Heart left ventricle (tissue), 16 donors: ENCODE data around the gene RPA3. TPM values are rescaled to one million over a fixed set of nuclear protein-coding genes. Genes with fewer than 3 reads are reported as not detected.
"Not testable (repeated sequence)": the region's sequence is repeated elsewhere in the genome, so short reads cannot be mapped to it uniquely, and the experiment has no call there.

Experiments used
- ATAC-seq, 4 donors: fragments of 200-7000 bp; cut with Tn5 transposase; one replicate each; pipeline ENCODE4 v1.9.1; 2020 to 2022; ENCODE audit warnings: moderate library complexity in 4 of 4, mild to moderate bottlenecking in 3 of 4, moderate number of reproducible peaks in 1 of 4
- DNase-seq, 5 donors: peaks; one replicate each; pipeline ENCODE4 v3.0.0-alpha.2; 2020
- H3K27ac ChIP-seq, 12 donors: fragments of 200-600 bp; sonication (generic) in 4 of 12; one replicate each; pipeline versions ENCODE4 v1.5.0 to v1.8.0; 2016 to 2022; ENCODE audit warnings: mild to moderate bottlenecking in 2 of 12
- H3K27me3 ChIP-seq, 9 donors: fragments of 200-600 bp; sonication (generic) in 2 of 9; one replicate each; pipeline versions ENCODE4 v1.5.1 to v1.8.0; 2016 to 2022; ENCODE audit warnings: mild to moderate bottlenecking in 3 of 9
- H3K36me3 ChIP-seq, 9 donors: fragments of 200-600 bp; sonication (generic) in 2 of 9; one replicate each; pipeline versions ENCODE4 v1.5.0 to v1.8.0; 2018 to 2022; ENCODE audit warnings: mild to moderate bottlenecking in 2 of 9
- H3K4me1 ChIP-seq, 12 donors: fragments of 200-600 bp; sonication (generic) in 4 of 12; one replicate each; pipeline versions ENCODE4 v1.5.0 to v1.8.0; 2016 to 2022; ENCODE audit warnings: mild to moderate bottlenecking in 3 of 12
- H3K4me3 ChIP-seq, 12 donors: fragments of 200-600 bp; sonication (generic) in 4 of 12; one replicate each; pipeline versions ENCODE4 v1.5.0 to v1.8.0; 2017 to 2022; ENCODE audit warnings: mild to moderate bottlenecking in 9 of 12, moderate library complexity in 4 of 12
- H3K9me3 ChIP-seq, 12 donors: fragments of 200-600 bp; sonication (generic) in 4 of 12; one replicate each; pipeline versions ENCODE4 v1.5.0 to v1.8.0; 2016 to 2022; ENCODE audit warnings: mild to moderate bottlenecking in 1 of 12
- POLR2A ChIP-seq, 2 donors: fragments of 450-650 bp; IDR thresholded peaks; one replicate each; pipeline ENCODE4 v1.6.1; 2017; ENCODE audit warnings: antibody characterized with exemption in 2 of 2, mild to moderate bottlenecking in 2 of 2, moderate library complexity in 2 of 2
- WGBS, 4 donors: extraction: QIAGEN DNeasy Blood & Tissue Kit in 2 of 4; methylation state at CpG; one replicate each; pipeline versions ENCODE4 v1.1.5 to v1.1.7; 2013 to 2018; 5-methylcytosine and 5-hydroxymethylcytosine counted together
- intact Hi-C, 10 donors: fragments of 100-400 bp; cut with DNase I; formaldehyde crosslinking; loops; one replicate each; pipeline versions ENCODE4 v1.11.1 to v1.14.2; 2022
- polyA plus RNA-seq, 2 donors: library from polyadenylated mRNA; stranded (reverse); fragments of 200-250 nt; gene quantifications; one replicate each; pipeline ENCODE4 v1.2.3, GENCODE V29; 2013
- total RNA-seq, 9 donors: library from RNA; depleted of rRNA in 2 of 9; stranded (reverse); fragments of >200 nt in 2 of 9; fragmentation: NEBNext Ultra II Directional in 3 of 9; extraction: Animal tissue kit (Norgen Biotek cat#: 25700) in 3 of 9; gene quantifications; one replicate each; pipeline versions ENCODE4 v1.1.0 to v1.2.4, GENCODE V29; 2016 to 2023
- TF ChIP-seq, protein P1 (sequence below), 12 donors: fragments of 200-600 bp; sonication (generic) in 4 of 12; IDR thresholded peaks; one replicate each; pipeline versions ENCODE4 v1.5.0 to v1.8.0; 2018 to 2022; ENCODE audit warnings: antibody characterized with exemption in 12 of 12, mild to moderate bottlenecking in 5 of 12
- donor health status: ischemic (EF 13 %, LVEDD 7.1; RV severe dilation, severe dysfunction).
- donor health status: healthy with polysubstance abuse.
- donor health status: DM: no; HTN: yes; CAD: no.
- donor health status: DM: no; HTN: no; CAD: no.
- donor health status: ischemic (EF 25% LVEDD 6.9; RV normal size, moderate dysfunction).
- donor health status: ischemic (EF 25% LVEDD 5.7; RV mildly dilated, moderate dysfunction).
- donor health status: healthy.
- donor health status: DM: yes; HTN: yes; CAD: no.
- donor health status: ischemic (EF 35%, LVEDD 5.7; RV mildly dilated, moderate dysfunction).
- donor health status: nonischemic (EF 11% LVEDD 7.7; RV severe dilation, severe dysfunction).
- donor health status: DM: yes; HTN: yes; CAD: no.
- donor health status: PGD.
- donor health status: ischemic (EF 29% LVEDD 5.4; RV normal size, mild dysfunction).
- donor health status: nonischemic (EF 23%, LVEDD 6.1; RV moderate dilation, normal function).

RPA3 gene
- total and polyA plus RNA-seq, 11 donors = 19.4 to 30.9 (median 26.2) TPM

GRCh38 chr7:7665031-7665430, 53.4 kb downstream of the RPA3 start:
- Histone ChIP-seq H3K36me3 (no peaks in the 10 kb centered on the region), H3K4me1 (peaks cover 0 to 5% (median 0%) of the 10 kb centered on the region in 12 donors), H3K9me3 (peaks cover 0 to 6% (median 0%) of the 10 kb centered on the region in 12 donors), H3K27me3 (no peaks in the 10 kb centered on the region), H3K4me3 (no peak overlapping the region), H3K27ac (no peak overlapping the region)
- TF ChIP-seq POLR2A (IDR thresholded peaks at IDR 0.05) = no peak
- TF ChIP-seq, protein P1, sequence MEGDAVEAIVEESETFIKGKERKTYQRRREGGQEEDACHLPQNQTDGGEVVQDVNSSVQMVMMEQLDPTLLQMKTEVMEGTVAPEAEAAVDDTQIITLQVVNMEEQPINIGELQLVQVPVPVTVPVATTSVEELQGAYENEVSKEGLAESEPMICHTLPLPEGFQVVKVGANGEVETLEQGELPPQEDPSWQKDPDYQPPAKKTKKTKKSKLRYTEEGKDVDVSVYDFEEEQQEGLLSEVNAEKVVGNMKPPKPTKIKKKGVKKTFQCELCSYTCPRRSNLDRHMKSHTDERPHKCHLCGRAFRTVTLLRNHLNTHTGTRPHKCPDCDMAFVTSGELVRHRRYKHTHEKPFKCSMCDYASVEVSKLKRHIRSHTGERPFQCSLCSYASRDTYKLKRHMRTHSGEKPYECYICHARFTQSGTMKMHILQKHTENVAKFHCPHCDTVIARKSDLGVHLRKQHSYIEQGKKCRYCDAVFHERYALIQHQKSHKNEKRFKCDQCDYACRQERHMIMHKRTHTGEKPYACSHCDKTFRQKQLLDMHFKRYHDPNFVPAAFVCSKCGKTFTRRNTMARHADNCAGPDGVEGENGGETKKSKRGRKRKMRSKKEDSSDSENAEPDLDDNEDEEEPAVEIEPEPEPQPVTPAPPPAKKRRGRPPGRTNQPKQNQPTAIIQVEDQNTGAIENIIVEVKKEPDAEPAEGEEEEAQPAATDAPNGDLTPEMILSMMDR (IDR thresholded peaks at IDR 0.05) = no peak
- WGBS, 4 donors = 91 to 94% (median 92%) methylated on average over 1 of the region's 1 CpG
- DNase-seq (no peak), ATAC-seq (no peak)
- intact Hi-C loops = loop anchor here in 3 of 10 donors (10.0 kb wide), 1 partner anchor 550 kb away; no protein-coding TSS in a partner anchor

GRCh38 chr7:7664291-7664690, 54.1 kb downstream of the RPA3 start:
- no peak for TF ChIP-seq POLR2A (IDR thresholded peaks at IDR 0.05)
- TF ChIP-seq, protein P1 (IDR thresholded peaks at IDR 0.05) = no peak
- H3K4me1 ChIP-seq = peaks cover 0 to 5% (median 0%) of the 10 kb centered on the region in 12 donors
- H3K36me3 ChIP-seq = no peaks in the 10 kb centered on the region
- intact Hi-C loops = loop anchor here in 3 of 10 donors (10.0 kb wide), 1 partner anchor 551 kb away; no protein-coding TSS in a partner anchor
- WGBS, 4 donors = 70 to 81% (median 79%) methylated on average over 3 of the region's 3 CpGs
- H3K27me3 ChIP-seq = no peaks in the 10 kb centered on the region
- H3K4me3 ChIP-seq = no peak overlapping the region
- no peak for ATAC-seq
- H3K27ac ChIP-seq = no peak overlapping the region
- no peak for DNase-seq
- peaks cover 0 to 13% (median 0%) of the 10 kb centered on the region in 12 donors for H3K9me3 ChIP-seq

- Histone ChIP-seq H3K4me1 (peaks cover 0 to 5% (median 0%) of the 10 kb centered on the region in 12 donors), H3K9me3 (peaks cover 0 to 23% (median 0%) of the 10 kb centered on the region in 12 donors), H3K27ac (no peak overlapping the region), H3K27me3 (no peaks in the 10 kb centered on the region), H3K36me3 (no peaks in the 10 kb centered on the region), H3K4me3 (no peak overlapping the region)
- ATAC-seq (no peak), DNase-seq (no peak)
- WGBS, 4 donors = 75 to 86% (median 78%) methylated on average over 4 to 6 of the region's 6 CpGs
- intact Hi-C loops = loop anchor here in 3 of 10 donors (10.0 kb wide), 1 partner anchor 552 kb away; no protein-coding TSS in a partner anchor
- TF ChIP-seq POLR2A (IDR thresholded peaks at IDR 0.05) = no peak
- TF ChIP-seq, protein P1 (IDR thresholded peaks at IDR 0.05) = peak in 10 of 12 donors; percentile 6 to 50 (median 36)
Measured at GRCh38 chr7:7662527-7662926, 55.9 kb downstream of the RPA3 start.

DNA sequence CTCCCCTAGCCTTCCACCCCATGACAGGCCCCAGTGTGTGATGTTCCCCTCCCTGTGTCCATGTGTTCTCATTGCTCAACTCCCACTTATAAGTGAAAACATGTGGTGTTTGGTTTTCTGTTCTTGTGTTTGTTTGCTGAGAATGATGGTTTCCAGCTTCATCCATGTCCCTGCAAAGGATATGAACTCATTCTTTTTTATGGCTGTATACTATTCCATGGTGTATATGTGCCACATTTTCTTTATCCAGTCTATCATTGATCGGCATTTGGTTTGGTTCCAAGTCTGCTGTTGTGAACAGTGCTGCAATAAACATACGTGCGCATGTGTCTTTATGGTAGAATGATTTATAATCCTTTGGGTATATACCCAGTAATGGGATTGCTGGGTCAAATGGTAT, 61.9 kb downstream of the RPA3 start:
- DNase-seq, H3K27ac ChIP-seq, H3K27me3 ChIP-seq, H3K4me3 ChIP-seq, intact Hi-C loops, ATAC-seq, H3K36me3 ChIP-seq: not testable (repeated sequence)
- peaks cover 0 to 21% (median 9%) of the 10 kb centered on the region in 12 donors for H3K4me1 ChIP-seq
- peaks cover 0 to 26% (median 0%) of the 10 kb centered on the region in 12 donors for H3K9me3 ChIP-seq
- WGBS, 4 donors = 97 to 98% (median 98%) methylated on average over 3 of the region's 3 CpGs
